Astrocyte (in vitro differentiated cells and primary cell): ENCODE data around the gene ZBTB7C. TPM values are rescaled to one million over a fixed set of nuclear protein-coding genes. Genes with fewer than 3 reads are reported as not detected.

Experiments
- DNase-seq: peaks from one replicate; pipeline ENCODE4 v3.0.0-alpha.2; 2010; ENCODE audit warnings: low read depth
- FAIRE-seq: peaks from 2 replicates; lab custom pipeline; 2011; peaks lifted over from hg19 to GRCh38; lab: Jason Lieb, UNC
- H2AFZ ChIP-seq: 2 replicates; pipeline ENCODE4 v1.6.0; 2012; ENCODE audit warnings: low read depth, low read length, inconsistent platforms
- H3K27ac ChIP-seq: 2 replicates; pipeline ENCODE4 v1.5.1; 2011; ENCODE audit warnings: low read depth, low read length, inconsistent platforms
- H3K27me3 ChIP-seq: 2 replicates; pipeline ENCODE4 v1.6.0; 2011; ENCODE audit warnings: low read length, inconsistent platforms; ENCODE audit not compliant: insufficient read depth
- H3K36me3 ChIP-seq: 2 replicates; pipeline ENCODE4 v1.5.1; 2011; ENCODE audit warnings: low read length, inconsistent platforms; ENCODE audit not compliant: insufficient read depth
- H3K4me1 ChIP-seq: 2 replicates; pipeline ENCODE4 v1.5.1; 2011; ENCODE audit warnings: low read length, inconsistent platforms; ENCODE audit not compliant: insufficient read depth
- H3K4me2 ChIP-seq: 2 replicates; pipeline ENCODE4 v1.6.0; 2012; ENCODE audit warnings: low read length, inconsistent platforms
- H3K4me3 ChIP-seq: 2 replicates; pipeline ENCODE4 v1.5.1; 2011; ENCODE audit warnings: low read depth, mild to moderate bottlenecking, low read length, inconsistent platforms; ENCODE audit not compliant: insufficient read depth
- H3K79me2 ChIP-seq: 2 replicates; pipeline ENCODE4 v1.6.0; 2012; ENCODE audit warnings: mild to moderate bottlenecking, low read length, inconsistent platforms; ENCODE audit not compliant: insufficient read depth
- H3K9ac ChIP-seq: 2 replicates; pipeline ENCODE4 v1.6.0; 2012; ENCODE audit warnings: mild to moderate bottlenecking, low read length, inconsistent platforms
- H3K9me3 ChIP-seq: 2 replicates; pipeline ENCODE4 v1.5.1; 2012; ENCODE audit warnings: low read depth, mild to moderate bottlenecking, low read length, inconsistent platforms; ENCODE audit not compliant: insufficient read depth
- H4K20me1 ChIP-seq: 2 replicates; pipeline ENCODE4 v1.6.0; 2012; ENCODE audit warnings: low read length, inconsistent platforms; ENCODE audit not compliant: insufficient read depth
- H3K27ac Mint-ChIP-seq: one replicate; pipeline ENCODE4 v1.8.0; 2021; ENCODE audit warnings: mild to moderate bottlenecking, mixed read lengths; ENCODE audit not compliant: unreplicated experiment
- H3K27me3 Mint-ChIP-seq: one replicate; pipeline ENCODE4 v1.8.0; 2021; ENCODE audit warnings: low read depth, mixed read lengths; ENCODE audit not compliant: unreplicated experiment
- H3K36me3 Mint-ChIP-seq: one replicate; pipeline ENCODE4 v1.8.0; 2021; ENCODE audit warnings: low read depth, mixed read lengths; ENCODE audit not compliant: unreplicated experiment
- H3K4me1 Mint-ChIP-seq: one replicate; pipeline ENCODE4 v1.8.0; 2021; ENCODE audit warnings: low read depth, mixed read lengths; ENCODE audit not compliant: unreplicated experiment
- H3K4me3 Mint-ChIP-seq: one replicate; pipeline ENCODE4 v1.8.0; 2021; ENCODE audit warnings: mild to moderate bottlenecking, moderate library complexity, mixed read lengths; ENCODE audit not compliant: unreplicated experiment
- H3K9me3 Mint-ChIP-seq: one replicate; pipeline ENCODE4 v1.8.0; 2021; ENCODE audit warnings: mild to moderate bottlenecking, mixed read lengths; ENCODE audit not compliant: unreplicated experiment
- CTCF ChIP-seq: IDR thresholded peaks from 2 replicates; pipeline ENCODE4 v1.5.1; 2011; ENCODE audit warnings: low read depth, mild to moderate bottlenecking, inconsistent platforms, low read length, moderate library complexity; ENCODE audit not compliant: insufficient read depth
- EZH2 ChIP-seq: IDR thresholded peaks from 2 replicates; pipeline ENCODE4 v1.6.1; 2012; ENCODE audit warnings: mild to moderate bottlenecking, low read length, inconsistent platforms; ENCODE audit not compliant: insufficient read depth
- total RNA-seq: library from RNA; stranded (reverse); gene quantifications from 2 replicates; pipeline ENCODE4 v1.2.1, GENCODE V29; 2021

The ZBTB7C gene
- total RNA-seq, 1 donor from 2014 or later = 1.0 TPM

DNA sequence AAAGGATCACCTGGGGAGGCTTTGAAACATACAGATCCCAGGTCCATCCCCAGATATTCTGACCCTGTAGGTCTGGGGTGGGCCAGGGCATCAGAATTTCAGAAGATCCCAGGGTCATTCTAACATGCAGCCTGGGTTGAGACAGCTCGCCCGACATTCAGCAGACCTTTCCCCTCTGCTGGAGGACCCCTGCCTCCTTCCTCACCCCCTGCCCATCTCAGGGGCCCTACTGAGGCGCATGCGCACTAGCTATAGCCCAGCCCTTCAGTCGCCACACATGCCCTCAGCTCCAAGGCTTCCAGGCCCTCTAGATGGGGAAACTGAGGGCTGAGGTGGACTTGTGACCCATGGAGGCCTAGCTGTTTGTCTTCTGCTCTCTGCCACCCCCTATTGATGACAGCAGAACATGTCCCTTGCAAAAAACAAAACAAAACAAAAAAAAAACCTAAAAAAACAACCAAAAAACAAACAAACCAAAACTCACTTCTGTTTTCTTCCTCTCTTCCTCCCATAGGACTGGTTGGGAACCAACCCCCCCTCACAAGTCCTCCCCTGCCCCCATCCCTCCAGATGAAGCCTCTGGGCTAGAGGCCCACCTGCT lies 91.3 kb downstream of the ZBTB7C start:
- no peak overlapping the region for H2AFZ ChIP-seq
- no peak overlapping the region for H3K4me3 ChIP-seq
- FAIRE-seq (no peak), DNase-seq (no peak)
- H3K4me1 ChIP-seq = peaks cover 12% of the 10 kb centered on the region
- no peak overlapping the region for H3K4me2 ChIP-seq
- peaks cover 22% of the 10 kb centered on the region for H3K27me3 Mint-ChIP-seq
- H3K36me3 Mint-ChIP-seq = no peaks in the 10 kb centered on the region
- TF ChIP-seq CTCF = no peak
- no peak for TF ChIP-seq EZH2
- peaks cover 18% of the 10 kb centered on the region for H3K27me3 ChIP-seq
- no peak overlapping the region for H3K4me3 Mint-ChIP-seq
- H3K9ac ChIP-seq = no peak overlapping the region
- H3K27ac Mint-ChIP-seq = no peak overlapping the region
- H3K27ac ChIP-seq = no peak overlapping the region
- peaks cover 1% of the 10 kb centered on the region for H3K9me3 Mint-ChIP-seq
- no peaks in the 10 kb centered on the region for H3K9me3 ChIP-seq
- H3K4me1 Mint-ChIP-seq = peaks cover 18% of the 10 kb centered on the region
- no peaks in the 10 kb centered on the region for H3K79me2 ChIP-seq
- H4K20me1 ChIP-seq = no peaks in the 10 kb centered on the region
- H3K36me3 ChIP-seq = no peaks in the 10 kb centered on the region

DNA sequence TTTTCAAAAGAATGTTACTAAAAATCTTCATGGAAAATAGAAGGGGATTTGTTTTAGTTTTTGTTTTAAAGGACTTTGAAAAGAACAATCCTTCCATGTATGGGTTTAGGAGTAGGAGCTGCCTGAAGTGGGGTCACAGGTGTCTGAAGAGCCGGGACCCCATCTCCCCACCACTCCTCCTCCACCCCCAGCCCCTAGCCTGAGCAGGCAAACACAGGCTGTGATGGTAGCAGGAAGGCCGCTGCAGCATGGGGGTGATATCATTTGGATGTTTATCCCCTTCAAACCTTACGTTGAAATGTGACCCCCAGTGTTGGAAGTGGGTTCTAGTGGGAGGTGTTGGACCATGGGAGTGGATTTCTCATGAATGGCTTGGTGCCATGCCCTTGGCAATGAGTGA lies 93.0 kb downstream of the ZBTB7C start:
- Mint-ChIP-seq H3K9me3 (peaks cover 1% of the 10 kb centered on the region), H3K4me3 (no peak overlapping the region), H3K27me3 (peaks cover 22% of the 10 kb centered on the region), H3K27ac (no peak overlapping the region), H3K36me3 (no peaks in the 10 kb centered on the region), H3K4me1 (peaks cover 15% of the 10 kb centered on the region)
- Histone ChIP-seq H3K79me2 (no peaks in the 10 kb centered on the region), H3K9ac (no peak overlapping the region), H3K4me1 (peaks cover 12% of the 10 kb centered on the region), H4K20me1 (no peaks in the 10 kb centered on the region), H2AFZ (no peak overlapping the region), H3K27ac (no peak overlapping the region), H3K4me3 (no peak overlapping the region), H3K9me3 (no peaks in the 10 kb centered on the region), H3K4me2 (no peak overlapping the region), H3K27me3 (peaks cover 25% of the 10 kb centered on the region), H3K36me3 (no peaks in the 10 kb centered on the region)
- no peak for TF ChIP-seq EZH2
- TF ChIP-seq CTCF = no peak
- FAIRE-seq = no peak
- no peak for DNase-seq

- Mint-ChIP-seq H3K27me3 (peaks cover 22% of the 10 kb centered on the region), H3K36me3 (no peaks in the 10 kb centered on the region), H3K4me3 (no peak overlapping the region), H3K27ac (no peak overlapping the region), H3K4me1 (peaks cover 3% of the 10 kb centered on the region), H3K9me3 (peaks cover 1% of the 10 kb centered on the region)
- DNase-seq = no peak
- no peaks in the 10 kb centered on the region for H3K9me3 ChIP-seq
- no peak for FAIRE-seq
- H3K4me1 ChIP-seq = peaks cover 5% of the 10 kb centered on the region
- no peaks in the 10 kb centered on the region for H3K79me2 ChIP-seq
- no peak overlapping the region for H3K9ac ChIP-seq
- H3K4me3 ChIP-seq = no peak overlapping the region
- peaks cover 28% of the 10 kb centered on the region for H3K27me3 ChIP-seq
- no peak overlapping the region for H2AFZ ChIP-seq
- no peaks in the 10 kb centered on the region for H3K36me3 ChIP-seq
- H4K20me1 ChIP-seq = no peaks in the 10 kb centered on the region
- no peak for TF ChIP-seq CTCF
- TF ChIP-seq EZH2 = no peak
- no peak overlapping the region for H3K27ac ChIP-seq
- no peak overlapping the region for H3K4me2 ChIP-seq
These were observed 94.5 kb downstream of the ZBTB7C start for GRCh38 chr18:48314690-48315089.
